Activated CD4-positive, CD25-positive, alpha-beta regulatory T cell treated with anti-CD3 and anti-CD28 coated beads, Interleukin-2, amount 50 U/mL, for 24 hours (primary cell): Measurements from ENCODE around the gene EPN3.
A peak's percentile ranks its signal among the peaks of the same experiment; 100 is the strongest.

ENCODE experiments used
- ATAC-seq, 2 donors: fragments of 150-1000 bp; cut with Tn5 transposase; one replicate each; pipeline ENCODE4 v1.10.0; 2021; ENCODE audit warnings: mild to moderate bottlenecking in 1 of 2, moderate library complexity in 1 of 2

Gene EPN3

DNA sequence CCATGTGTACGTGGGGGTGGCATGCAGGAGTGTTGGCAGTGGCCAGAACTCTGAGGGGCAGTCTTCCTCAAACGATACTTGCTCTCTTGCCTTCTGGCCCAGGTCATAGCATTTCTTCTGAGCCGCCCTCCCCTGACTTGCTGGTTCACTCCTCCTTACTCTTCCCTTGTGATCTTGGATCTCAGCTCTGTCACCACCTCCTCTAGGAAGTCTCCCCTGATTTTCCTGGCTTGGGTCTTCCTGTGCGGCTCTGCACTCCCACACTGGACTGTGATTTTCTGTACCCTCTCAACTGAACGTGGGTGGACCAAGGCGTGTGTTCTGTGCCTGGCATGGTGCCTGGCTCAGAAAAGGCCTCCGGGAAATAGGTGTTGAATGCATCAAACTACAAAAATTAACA lies 2.9 kb downstream of the EPN3 start:
- ATAC-seq: no peak

DNA sequence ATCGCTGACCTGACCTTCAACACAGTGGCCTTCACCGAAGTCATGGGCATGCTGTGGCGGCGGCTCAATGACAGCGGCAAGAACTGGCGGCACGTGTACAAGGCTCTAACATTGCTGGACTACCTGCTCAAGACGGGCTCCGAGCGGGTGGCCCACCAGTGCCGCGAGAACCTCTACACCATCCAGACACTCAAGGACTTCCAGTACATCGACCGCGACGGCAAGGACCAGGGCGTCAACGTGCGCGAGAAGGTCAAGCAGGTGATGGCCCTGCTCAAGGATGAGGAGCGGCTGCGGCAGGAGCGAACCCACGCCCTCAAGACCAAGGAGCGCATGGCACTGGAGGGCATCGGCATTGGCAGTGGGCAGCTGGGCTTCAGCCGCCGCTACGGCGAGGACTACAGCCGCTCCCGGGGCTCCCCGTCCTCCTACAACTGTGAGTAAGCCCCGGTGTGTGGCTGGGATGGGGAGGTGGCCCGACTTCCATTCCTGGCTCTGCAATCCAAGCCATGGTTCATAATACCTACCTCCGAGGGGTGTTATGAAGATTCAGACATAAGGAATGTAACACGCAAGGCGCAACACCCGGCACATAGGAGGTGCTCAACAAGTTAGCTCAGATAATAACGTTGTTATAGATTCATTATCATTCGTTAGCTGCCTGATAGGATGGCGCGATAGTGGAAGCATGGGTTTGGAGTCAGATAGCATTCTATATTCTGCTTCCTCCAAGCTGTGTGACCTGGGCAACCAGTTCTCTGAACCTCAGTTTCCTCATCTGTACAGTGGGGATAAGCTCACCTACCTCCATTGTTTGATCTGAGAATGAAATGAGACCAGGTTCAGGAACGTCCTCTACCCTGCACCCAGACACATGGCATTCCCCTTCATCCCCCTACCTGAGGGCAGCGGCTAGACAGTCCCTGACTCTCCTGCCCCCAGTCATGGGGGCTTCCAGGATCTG lies 4.4 kb downstream of the EPN3 start:
- ATAC-seq: no peak

DNA sequence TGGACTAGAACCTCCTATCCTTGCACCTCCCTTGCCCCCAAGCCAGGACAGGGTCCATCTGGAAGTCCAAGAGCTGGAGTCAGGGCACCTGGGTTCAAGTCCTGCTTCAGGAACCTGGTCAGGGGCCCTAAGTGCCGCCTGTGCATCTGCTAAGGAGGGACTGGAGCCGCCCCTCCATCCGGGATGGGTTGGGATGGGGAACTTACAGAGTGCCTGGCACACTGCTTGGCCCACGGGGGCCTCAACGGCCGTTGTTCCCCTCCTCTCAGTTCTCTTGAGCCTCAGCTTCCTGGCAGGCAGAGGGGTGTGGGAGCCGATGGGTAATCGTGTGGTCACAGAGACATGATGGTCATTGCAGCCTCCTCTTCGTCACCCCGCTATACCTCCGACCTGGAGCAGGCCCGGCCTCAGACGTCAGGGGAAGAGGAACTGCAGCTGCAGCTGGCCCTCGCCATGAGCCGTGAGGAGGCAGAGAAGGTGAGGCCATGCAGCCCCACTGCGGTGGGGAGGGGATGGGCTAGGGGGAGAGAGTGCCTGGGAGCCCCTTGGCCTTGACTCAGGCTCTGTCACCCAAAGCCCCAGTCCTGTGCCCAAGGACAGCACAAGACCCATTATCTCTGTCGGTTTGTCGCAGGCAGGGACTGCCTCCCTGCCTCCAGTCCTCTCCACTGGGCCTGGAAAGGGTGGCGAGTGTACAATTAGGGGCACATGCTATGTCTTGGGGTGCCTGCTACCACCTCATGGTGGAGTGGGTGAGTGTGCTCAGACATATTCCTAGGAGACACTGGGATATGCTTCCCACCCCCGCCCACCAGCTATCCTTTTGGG lies 5.4 kb downstream of the EPN3 start:
- no peak for ATAC-seq

DNA sequence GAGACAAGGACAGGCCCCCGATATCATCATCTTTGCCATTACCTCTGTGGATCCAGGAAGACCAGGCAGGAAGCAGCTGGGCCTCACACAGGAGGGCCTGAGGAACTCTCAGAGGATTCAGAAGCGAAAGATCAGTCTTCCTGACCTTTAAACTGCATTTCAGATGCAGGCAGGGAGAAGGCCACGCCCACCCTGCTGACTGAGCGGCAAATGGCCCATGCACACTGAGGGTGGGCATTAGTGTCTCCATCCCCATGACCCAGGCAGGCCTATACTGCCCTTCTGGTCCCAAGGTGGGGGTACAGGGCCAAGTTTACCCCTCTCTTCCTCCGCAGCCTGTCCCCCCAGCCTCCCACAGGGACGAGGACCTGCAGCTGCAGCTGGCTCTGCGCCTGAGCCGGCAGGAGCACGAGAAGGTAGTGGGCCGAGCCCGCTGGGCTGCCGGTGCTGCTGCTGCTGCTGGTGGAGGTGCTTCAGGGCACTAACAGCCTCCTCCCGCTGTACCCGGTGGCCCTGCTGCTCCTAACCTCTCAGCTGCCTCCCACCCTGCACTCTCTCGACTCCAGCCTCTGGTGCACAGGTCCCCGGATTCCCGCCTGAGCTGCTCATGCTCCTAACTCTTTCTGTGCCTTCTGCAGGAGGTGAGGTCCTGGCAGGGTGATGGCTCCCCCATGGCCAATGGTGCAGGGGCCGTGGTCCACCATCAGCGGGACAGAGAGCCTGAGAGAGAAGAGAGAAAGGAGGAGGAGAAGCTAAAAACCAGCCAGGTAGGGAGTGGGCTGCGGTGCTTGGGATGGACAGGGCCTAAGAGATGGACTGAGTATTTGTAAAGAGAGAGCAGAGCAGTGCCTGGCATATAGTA lies 6.2 kb downstream of the EPN3 start:
- ATAC-seq: no peak

DNA sequence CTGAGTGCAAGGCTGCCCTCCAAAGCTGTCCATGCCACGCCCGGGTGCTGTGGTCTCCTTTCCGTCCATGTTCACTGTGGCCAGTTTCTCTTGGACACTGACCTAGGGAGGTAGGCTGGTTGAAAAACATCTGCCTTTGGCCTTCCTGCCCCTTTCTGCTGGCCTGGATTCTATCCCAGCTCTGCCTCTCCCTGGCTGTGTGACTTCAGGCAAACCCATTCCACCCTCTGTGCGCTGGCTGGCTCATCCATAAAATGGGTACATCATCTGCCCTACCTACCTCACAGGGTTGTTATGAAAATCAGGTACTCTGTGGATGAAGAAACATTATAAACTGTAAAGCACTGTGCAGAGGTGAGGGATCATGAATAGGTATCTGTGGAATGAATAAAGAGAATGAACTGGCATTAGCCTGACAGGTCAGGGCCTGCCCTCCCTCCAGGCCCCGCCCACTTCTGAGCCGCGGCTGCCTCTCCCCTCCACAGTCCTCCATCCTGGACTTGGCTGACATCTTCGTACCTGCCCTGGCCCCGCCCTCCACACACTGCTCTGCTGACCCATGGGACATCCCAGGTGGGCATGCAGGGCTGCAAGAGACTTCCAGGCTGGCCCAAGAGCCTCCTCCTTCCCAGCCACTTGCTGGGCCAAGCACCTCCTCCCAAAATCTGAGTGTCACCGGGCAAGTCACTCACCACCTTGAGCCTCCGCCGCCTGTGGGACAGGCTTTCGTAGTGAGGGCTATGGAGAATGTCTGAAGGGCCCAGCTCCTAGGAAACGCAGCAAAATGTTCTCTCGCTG lies 7.4 kb downstream of the EPN3 start:
- no peak for ATAC-seq

DNA sequence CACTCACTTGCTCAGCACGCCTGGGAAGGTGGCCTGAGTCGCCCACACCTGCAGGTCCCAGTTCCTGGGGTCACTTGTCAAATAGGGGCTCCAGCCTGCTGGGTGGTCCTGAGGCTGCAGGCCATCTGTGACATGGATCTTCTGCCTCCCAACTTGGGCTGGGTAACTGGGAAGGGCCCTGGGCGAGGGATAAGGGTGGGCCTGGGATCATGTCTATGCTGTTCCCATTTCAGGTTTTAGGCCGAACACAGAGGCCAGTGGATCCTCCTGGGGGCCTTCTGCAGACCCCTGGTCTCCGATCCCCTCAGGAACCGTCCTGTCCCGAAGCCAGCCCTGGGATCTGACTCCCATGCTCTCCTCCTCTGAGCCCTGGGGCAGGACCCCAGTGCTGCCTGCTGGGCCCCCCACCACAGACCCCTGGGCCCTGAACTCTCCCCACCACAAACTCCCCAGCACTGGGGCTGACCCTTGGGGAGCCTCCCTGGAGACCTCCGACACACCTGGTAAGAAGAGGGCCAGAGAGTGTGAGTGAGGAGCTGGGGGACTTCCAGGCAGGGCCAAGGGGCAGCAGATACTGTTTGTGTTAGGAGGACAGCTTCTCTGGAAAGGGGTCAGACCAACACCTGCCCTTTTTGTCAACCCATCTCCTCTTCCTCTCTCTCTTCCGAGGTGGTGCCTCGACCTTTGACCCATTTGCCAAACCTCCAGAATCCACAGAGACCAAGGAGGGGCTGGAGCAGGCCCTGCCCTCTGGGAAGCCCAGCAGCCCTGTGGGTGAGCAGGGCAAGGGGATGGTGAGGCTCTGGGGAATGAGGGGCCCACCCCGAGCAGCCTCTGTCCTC lies 8.2 kb downstream of the EPN3 start:
- ATAC-seq: no peak

DNA sequence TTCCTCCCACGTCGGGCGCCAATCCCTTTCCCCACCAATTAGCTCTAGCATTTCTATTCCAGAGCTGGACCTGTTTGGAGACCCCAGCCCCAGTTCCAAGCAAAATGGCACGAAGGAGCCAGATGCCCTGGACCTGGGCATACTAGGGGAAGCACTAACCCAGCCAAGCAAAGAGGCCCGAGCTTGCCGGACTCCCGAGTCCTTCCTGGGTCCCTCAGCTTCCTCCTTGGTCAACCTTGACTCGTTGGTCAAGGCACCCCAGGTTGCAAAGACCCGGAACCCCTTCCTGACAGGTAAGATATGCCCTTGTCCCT lies 8.8 kb downstream of the EPN3 start:
- no peak for ATAC-seq

DNA sequence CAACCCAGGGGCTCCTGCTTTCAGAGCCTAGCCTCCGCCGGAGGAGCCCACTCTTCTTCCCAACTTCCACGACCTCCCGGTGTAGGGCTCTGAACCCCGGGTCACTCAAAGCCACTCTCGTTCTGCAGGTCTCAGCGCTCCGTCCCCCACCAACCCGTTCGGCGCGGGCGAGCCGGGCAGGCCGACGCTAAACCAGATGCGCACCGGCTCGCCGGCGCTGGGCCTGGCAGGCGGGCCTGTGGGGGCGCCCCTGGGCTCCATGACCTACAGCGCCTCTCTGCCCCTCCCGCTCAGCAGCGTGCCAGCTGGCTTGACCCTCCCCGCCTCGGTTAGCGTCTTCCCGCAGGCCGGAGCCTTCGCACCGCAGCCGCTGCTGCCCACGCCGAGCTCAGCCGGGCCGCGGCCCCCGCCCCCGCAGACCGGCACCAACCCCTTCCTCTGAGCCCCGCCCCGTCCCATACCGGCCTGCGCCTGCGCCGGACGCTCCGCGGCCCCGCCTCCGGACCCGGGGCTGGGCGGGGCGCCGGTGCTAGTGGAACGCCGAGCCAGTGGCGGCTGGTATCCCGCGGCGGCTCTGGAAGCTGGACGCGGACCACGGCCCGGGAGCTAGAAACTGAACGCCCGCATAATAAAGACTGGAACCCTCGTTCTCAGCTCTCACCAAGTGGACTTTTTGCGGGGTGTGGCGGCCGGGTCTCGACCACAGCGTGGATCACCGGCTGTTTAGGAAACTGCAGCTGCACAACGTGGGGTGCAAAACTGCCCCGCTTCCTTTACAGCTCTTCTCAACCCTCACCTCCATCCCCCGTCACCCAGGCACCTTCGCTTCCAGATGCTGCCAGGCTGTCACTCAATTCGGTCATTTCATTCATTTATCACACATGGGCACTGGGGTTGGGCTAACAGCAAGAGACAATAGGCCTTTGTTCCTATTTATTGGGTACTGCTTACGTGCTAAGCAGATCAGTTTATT lies 9.5 kb downstream of the EPN3 start:
- peak; percentile 76 to 80 for ATAC-seq

DNA sequence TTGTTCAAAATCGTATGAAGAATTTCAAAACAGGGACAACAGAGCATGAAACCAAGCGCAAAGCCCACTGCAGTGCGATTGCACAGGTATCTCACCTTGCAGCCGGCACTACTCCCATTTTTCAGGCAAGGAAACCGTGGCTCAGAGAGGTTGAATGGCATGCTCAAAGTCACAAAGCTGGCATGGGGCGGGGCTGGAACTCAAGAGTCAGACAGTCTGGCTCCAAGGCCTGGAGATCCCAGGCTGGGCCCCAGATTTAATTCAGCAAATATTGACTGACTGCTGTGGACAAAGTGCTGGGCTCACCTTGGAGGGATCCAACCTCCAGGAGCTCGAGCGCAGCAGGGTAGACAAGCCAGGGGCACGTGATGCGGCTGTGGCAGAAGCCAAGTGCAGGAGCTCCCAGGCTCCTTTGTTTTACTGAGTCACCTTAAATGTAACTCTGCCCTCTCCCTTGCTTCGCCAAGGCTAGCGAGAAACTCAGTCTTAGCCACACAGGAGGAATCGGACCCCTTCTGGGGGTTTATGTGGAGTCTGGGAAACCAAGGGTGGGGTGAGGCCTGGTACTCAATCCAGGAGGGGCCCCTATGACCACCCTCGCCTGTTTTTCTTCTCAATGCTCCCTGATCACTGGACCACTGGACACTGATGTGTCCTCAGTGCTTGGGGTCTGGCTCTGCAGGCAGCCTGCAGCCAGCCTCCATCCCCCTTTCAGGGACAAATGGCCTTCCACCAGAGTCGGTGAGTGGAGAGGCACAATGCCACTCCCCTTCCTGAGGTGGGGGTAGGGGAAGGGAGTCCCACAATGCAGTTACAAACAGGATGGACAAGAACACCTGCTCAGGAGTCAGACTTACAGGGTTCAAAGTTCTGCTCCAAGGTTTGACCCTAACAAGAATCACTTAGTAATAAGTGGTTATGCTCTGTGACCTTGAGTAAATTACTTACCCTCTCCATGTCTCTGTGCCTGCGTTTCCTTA lies 10.6 kb downstream of the EPN3 start:
- ATAC-seq: no peak

DNA sequence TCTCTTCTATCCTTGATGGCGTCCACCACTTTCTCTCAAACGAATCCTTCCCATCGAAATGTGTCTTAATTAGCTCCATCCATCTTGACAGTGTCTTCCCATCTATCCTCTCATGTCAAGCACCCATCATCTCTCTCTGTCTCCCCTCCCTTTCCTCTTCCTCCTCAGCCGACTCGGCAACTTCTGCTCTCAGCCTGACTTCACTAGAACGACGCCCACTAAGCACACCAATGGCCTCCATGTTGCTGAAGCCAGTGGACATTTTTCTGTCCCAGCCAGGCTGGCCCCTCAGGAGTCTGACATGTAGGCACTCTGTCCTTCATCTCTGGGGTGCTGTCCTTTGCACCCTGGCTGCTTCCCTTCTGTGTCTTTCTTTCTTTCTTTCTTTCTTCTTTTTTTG lies 12.0 kb downstream of the EPN3 start:
- no peak for ATAC-seq

DNA sequence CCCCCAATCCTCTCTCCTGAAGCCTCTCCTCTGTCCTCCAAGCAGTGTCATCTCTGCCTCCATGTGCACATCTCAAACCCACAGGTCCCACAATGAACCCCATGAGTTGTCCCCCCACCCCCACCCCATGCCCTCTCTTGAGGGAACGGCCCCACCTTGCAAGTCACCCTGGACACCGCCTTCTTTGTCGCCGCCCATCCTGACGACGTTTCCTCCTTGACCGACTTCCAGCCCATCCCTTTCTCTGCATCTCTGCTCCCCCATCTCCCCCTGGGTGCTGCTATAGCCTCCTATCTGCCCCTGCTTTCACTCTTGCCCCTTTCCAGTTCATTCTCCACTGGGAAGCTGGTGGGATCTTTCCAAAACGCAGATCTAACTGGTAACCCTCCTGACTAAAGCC lies 12.8 kb downstream of the EPN3 start:
- no peak for ATAC-seq

DNA sequence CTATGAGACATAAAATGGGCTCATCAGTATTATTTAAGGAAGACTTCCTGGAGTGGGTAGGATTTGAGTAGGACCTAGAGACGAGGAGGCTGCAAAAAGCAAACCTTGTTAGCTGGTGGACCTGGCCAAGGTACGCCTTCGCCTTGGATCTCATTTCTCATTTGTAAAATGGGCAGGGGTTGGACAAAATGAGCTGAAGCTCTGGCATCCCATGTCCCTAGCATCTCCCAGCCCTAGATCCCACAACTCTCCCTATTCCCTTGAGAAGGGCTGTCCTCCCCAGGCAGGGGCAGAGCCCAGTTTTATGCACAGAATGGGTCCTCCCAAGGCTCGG lies 14.1 kb downstream of the EPN3 start:
- no peak for ATAC-seq

DNA sequence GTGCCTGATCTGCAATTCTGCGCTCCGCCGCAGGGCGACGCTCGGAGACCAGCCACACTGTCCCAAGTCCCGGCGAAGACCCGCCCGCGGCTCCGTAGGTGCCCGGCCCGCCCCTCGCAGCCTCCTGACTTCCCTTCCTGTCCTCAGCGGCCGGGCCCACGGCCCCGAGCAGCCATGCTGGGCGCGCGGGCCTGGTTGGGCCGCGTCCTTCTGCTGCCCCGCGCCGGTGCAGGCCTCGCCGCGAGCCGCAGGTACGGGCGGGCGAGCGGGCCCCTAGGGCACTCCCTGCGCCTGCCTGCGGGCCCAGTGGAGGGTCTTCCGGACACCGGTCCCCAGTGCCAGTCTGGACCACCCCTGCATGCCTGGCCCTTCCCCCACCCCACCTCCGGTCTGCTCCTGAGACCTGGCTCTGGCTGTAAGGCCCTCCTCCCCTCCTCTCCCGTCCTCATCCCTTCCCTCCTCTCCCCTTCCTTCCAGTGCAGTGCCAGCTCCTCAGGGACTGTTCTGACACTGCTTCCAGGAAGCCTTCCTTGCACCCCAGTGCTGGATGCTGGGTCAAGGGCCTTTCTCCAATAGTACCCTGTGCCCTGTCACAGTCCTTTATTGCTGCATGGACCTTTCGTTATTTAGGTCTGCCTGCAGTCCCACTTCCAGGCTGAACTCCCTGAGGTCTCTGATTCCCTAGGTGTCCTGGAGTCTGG lies 14.7 kb downstream of the EPN3 start, which contains the start of gene SPATA20:
Gene SPATA20 (plus strand): TSS at position 140 of the 701 bp plus-strand sequence. CDS start 35 bp downstream, at position 175.
- peak; percentile 89 to 92 for ATAC-seq

DNA sequence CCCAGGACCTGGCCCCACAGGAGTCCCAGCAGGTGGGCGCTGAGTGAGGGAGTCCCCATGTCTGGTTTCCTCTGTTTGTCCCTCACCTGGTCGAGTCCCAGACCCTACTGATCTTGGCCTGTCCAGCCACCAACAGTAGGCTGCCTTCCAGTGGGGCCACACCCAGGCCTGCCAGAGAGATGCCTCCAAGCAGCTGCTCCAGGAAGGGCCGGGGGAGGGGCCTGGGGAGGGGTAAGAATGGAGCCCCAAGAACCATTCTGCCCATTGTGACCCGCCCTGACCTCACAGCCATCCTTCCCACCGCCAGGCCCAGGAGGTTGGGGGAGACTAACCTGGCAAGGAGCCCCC lies 15.2 kb downstream of the EPN3 start:
- ATAC-seq: no peak

DNA sequence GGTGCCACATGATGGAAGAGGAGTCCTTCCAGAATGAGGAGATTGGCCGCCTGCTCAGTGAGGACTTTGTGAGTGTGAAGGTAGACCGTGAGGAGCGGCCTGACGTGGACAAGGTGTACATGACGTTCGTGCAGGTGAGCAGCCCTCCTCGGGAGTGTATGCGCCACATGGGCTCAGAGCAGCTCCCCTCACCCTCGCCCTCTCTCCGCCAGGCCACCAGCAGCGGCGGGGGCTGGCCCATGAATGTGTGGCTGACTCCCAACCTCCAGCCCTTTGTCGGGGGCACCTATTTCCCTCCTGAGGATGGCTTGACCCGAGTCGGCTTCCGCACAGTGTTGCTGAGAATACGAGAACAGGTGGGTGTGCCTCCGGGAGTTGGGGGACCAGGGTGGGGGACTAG lies 16.3 kb downstream of the EPN3 start:
- no peak for ATAC-seq

DNA sequence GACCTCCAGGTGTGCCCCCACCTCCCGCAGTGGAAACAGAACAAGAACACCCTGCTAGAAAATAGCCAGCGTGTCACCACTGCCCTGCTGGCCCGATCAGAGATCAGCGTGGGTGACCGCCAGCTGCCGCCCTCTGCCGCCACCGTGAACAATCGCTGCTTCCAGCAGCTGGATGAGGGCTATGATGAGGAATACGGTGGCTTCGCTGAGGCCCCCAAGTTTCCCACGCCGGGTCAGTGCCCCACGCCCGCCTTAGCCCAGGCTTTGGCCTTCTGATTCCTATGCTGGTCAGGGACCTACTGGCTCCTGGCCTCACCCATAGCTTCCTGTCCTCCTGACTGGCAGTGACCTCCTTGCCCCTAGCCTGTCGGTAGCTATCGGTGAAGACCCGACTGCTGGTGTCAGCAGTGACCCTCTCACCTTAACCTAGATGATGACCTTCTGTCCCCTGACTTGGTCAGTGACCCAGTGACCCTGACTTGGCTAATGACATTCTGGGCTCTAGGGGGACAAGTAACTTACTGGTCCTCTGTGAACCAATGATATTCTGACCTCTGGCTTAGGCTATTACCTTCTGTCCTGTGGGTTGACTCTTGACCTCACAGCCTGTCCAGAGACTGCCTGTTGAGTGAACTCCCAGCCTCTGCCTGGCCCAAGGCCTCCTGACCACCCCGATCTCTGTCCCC lies 16.9 kb downstream of the EPN3 start:
- ATAC-seq: no peak

DNA sequence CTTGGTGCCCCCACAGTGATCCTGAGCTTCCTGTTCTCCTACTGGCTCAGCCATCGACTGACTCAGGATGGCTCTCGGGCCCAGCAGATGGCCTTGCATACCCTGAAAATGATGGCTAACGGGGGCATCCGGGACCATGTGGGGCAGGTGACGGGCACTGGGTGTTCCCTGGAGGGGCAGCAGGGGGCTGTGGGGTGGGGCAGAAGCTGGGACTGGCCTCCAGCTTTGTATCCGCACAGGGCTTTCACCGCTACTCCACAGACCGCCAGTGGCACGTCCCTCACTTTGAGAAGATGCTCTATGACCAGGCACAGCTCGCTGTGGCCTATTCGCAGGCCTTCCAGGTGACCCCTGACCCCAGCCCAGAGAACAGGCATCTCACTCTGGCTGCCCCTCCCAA lies 17.4 kb downstream of the EPN3 start:
- ATAC-seq: no peak
